ENCODE data around the gene TTC16.

- no peak for TF ChIP-seq CTCF (IDR thresholded peaks at IDR 0.05)
- TF ChIP-seq EZH2 (IDR thresholded peaks at IDR 0.05): no peak
Measured at GRCh38 chr9:127770583-127770904, 54.7 kb downstream of the TTC16 start.
